ENCODE results near the gene HOXB4.

Gene HOXB4

GRCh38 chr17:48561884-48562810, 16.0 kb downstream of the HOXB4 start:
- DNase-seq (ENCODE audit: insufficient read length, low spot score) (peak; percentile 74), FAIRE-seq (peak; percentile 89)

GRCh38 chr17:48559840-48560817, 18.0 kb downstream of the HOXB4 start:
- FAIRE-seq (no peak), DNase-seq (ENCODE audit: insufficient read length, low spot score) (no peak)

GRCh38 chr17:48559122-48559839, 18.9 kb downstream of the HOXB4 start:
- FAIRE-seq (no peak), DNase-seq (ENCODE audit: insufficient read length, low spot score) (no peak)

- no peak for DNase-seq (ENCODE audit: insufficient read length, low spot score)
- FAIRE-seq, result no peak
Observed at GRCh38 chr17:48558831-48559121, 19.4 kb downstream of the HOXB4 start.

- no peak for DNase-seq (ENCODE audit: insufficient read length, low spot score)
- no peak for FAIRE-seq
Observed at GRCh38 chr17:48558057-48558830, 19.9 kb downstream of the HOXB4 start.

- DNase-seq (ENCODE audit: insufficient read length, low spot score) (no peak), FAIRE-seq (no peak)
Observed at GRCh38 chr17:48556576-48557401, 21.4 kb downstream of the HOXB4 start.

GRCh38 chr17:48556229-48556575, 21.9 kb downstream of the HOXB4 start:
- FAIRE-seq, result no peak

GRCh38 chr17:48555258-48556228, 22.6 kb downstream of the HOXB4 start:
- DNase-seq (ENCODE audit: insufficient read length, low spot score) (no peak), FAIRE-seq (no peak)

More at GRCh38 chr17:48556229-48556575, 21.9 kb downstream of the HOXB4 start:
- DNase-seq (ENCODE audit: insufficient read length, low spot score), result no peak

GRCh38 chr17:48554412-48555257, 23.5 kb downstream of the HOXB4 start:
- no peak for DNase-seq (ENCODE audit: insufficient read length, low spot score)
- no peak for FAIRE-seq

GRCh38 chr17:48553826-48554225, 24.3 kb downstream of the HOXB4 start:
- no peak for DNase-seq (ENCODE audit: insufficient read length, low spot score)
- peak; percentile 11 for FAIRE-seq

GRCh38 chr17:48553190-48553547, 25.0 kb downstream of the HOXB4 start:
- no peak for FAIRE-seq

GRCh38 chr17:48552466-48553189, 25.5 kb downstream of the HOXB4 start:
- FAIRE-seq (peak; percentile 8), DNase-seq (ENCODE audit: insufficient read length, low spot score) (no peak)

More at GRCh38 chr17:48553190-48553547, 25.0 kb downstream of the HOXB4 start:
- DNase-seq (ENCODE audit: insufficient read length, low spot score), result no peak

GRCh38 chr17:48551596-48552465, 26.3 kb downstream of the HOXB4 start:
- DNase-seq (ENCODE audit: insufficient read length, low spot score) (no peak), FAIRE-seq (no peak)

- no peak for FAIRE-seq
- DNase-seq (ENCODE audit: insufficient read length, low spot score), result no peak
Observed at GRCh38 chr17:48551214-48551555, 27.0 kb downstream of the HOXB4 start.

GRCh38 chr17:48550502-48551213, 27.5 kb downstream of the HOXB4 start:
- DNase-seq (ENCODE audit: insufficient read length, low spot score) (no peak), FAIRE-seq (no peak)

Data from GM19239 (cell line).